Body of pancreas (tissue), 4 donors: ENCODE measurements around the gene GATAD2B. TPM values are rescaled to one million over a fixed set of nuclear protein-coding genes. Genes with fewer than 3 reads are reported as not detected.
"Not testable (repeated sequence)": the region's sequence is repeated elsewhere in the genome, so short reads cannot be mapped to it uniquely, and the experiment has no call there.

Source experiments
- ATAC-seq: fragments of 150-250 bp; one replicate; pipeline ENCODE4 v1.9.1; 2016
- DNase-seq, 4 donors: peaks; one replicate each; pipeline ENCODE4 v3.0.0-alpha.2; 2019
- H3K27ac ChIP-seq, 4 donors: fragments of 200-600 bp; sonication (generic); 1 replicate in 3 of 4; 2 replicates in 1 of 4; pipeline versions ENCODE4 v1.5.1 to v1.6.1; 2016 to 2019; ENCODE audit warnings: mild to moderate bottlenecking in 1 of 4, mixed read lengths in 1 of 4, moderate library complexity in 1 of 4
- H3K27me3 ChIP-seq, 2 donors: fragments of 200-600 bp; sonication (generic); one replicate each; pipeline ENCODE4 v1.6.0; 2016; ENCODE audit warnings: mild to moderate bottlenecking in 1 of 2
- H3K36me3 ChIP-seq, 2 donors: fragments of 200-600 bp; sonication (generic); replicated peaks in 1 of 2; 2 replicates each; pipeline ENCODE4 v1.5.1; 2016; ENCODE audit warnings: low read depth in 2 of 2; ENCODE audit not compliant: insufficient read depth in 1 of 2
- H3K4me1 ChIP-seq: fragments of 200-600 bp; sonication (generic); one replicate; pipeline ENCODE4 v1.6.0; 2016
- H3K4me3 ChIP-seq, 2 donors: fragments of 200-600 bp; sonication (generic); 1 replicate in 1 of 2; 2 replicates in 1 of 2; pipeline ENCODE4 v1.5.1; 2016 to 2019
- H3K9me3 ChIP-seq, 3 donors: fragments of 200-600 bp; sonication (generic); 1 replicate in 2 of 3; 2 replicates in 1 of 3; pipeline ENCODE4 v1.5.1; 2016
- CTCF ChIP-seq, 7 experiments: fragments of 450-650 bp in 4 of 7; fragments of 200-600 bp in 3 of 7; sonication (generic) in 3 of 7; IDR thresholded peaks; one replicate each; pipeline ENCODE4 v1.5.1; 2016 to 2019; ENCODE audit warnings: antibody characterized with exemption in 7 of 7
- POLR2A ChIP-seq, 3 donors: fragments of 450-650 bp; IDR thresholded peaks; one replicate each; pipeline ENCODE4 v1.6.1; 2016; ENCODE audit warnings: antibody characterized with exemption in 3 of 3, mild to moderate bottlenecking in 2 of 3
- WGBS, 2 donors: methylation state at CpG; one replicate each; pipeline ENCODE4 v1.1.5; 2017; 5-methylcytosine and 5-hydroxymethylcytosine counted together
- intact Hi-C: fragments of 100-400 bp; cut with DNase I; formaldehyde crosslinking; loops from one replicate; pipeline ENCODE4 v1.15.1; 2023
- total RNA-seq, 2 donors: library from RNA; depleted of rRNA; stranded (reverse); fragments of >200 nt; gene quantifications; one replicate each; pipeline ENCODE4 v1.1.0, GENCODE V29; 2016

GATAD2B gene
- total RNA-seq, 2 donors from 2014 or later: 7.8 to 12.5 TPM

GRCh38 chr1:153786038-153786790 is 136.6 kb downstream of the GATAD2B start:
- Histone ChIP-seq H3K27me3 (no peaks in the 10 kb centered on the region), H3K9me3 (no peaks in the 10 kb centered on the region), H3K27ac (no peak overlapping the region), H3K4me3 (no peak overlapping the region), H3K36me3 (no peaks in the 10 kb centered on the region), H3K4me1 (peaks cover 32% of the 10 kb centered on the region)
- ATAC-seq (no peak), DNase-seq (no peak)
- no peak for TF ChIP-seq CTCF (IDR thresholded peaks at IDR 0.05)
- no peak for TF ChIP-seq POLR2A (IDR thresholded peaks at IDR 0.05)
- WGBS, 2 donors: 96 to 99% methylated on average over 4 of the region's 4 CpGs
- intact Hi-C loops: no loop called here

- WGBS, 2 donors: 0% methylated on average over 35 to 61 of the region's 61 CpGs
- DNase-seq (peak; percentile 90 to 93 (median 91)), ATAC-seq (peak; percentile 92)
- Histone ChIP-seq H3K4me1 (peaks cover 43% of the 10 kb centered on the region), H3K4me3 (peak overlapping the region; percentile 23 to 46), H3K9me3 (no peaks in the 10 kb centered on the region), H3K27ac (peak overlapping the region; percentile 84 to 99 (median 94)), H3K36me3 (no peaks in the 10 kb centered on the region), H3K27me3 (no peaks in the 10 kb centered on the region)
- intact Hi-C loops: no loop called here
- peak; percentile 83 to 95 (median 91) for TF ChIP-seq POLR2A (IDR thresholded peaks at IDR 0.05)
- peak in 4 of 7 experiments; percentile 20 to 46 (median 28) for TF ChIP-seq CTCF (IDR thresholded peaks at IDR 0.05)
Observed at GRCh38 chr1:153783233-153784190, 139.3 kb downstream of the GATAD2B start.

GRCh38 chr1:153782648-153783047 is 140.1 kb downstream of the GATAD2B start:
- intact Hi-C loops, H3K36me3 ChIP-seq, H3K4me3 ChIP-seq, H3K27me3 ChIP-seq, DNase-seq, H3K9me3 ChIP-seq, ATAC-seq: not testable (repeated sequence)
- 85 to 89% methylated on average over 8 of the region's 8 CpGs for WGBS, 2 donors
- peak overlapping the region; percentile 84 to 99 (median 94) for H3K27ac ChIP-seq
- peaks cover 52% of the 10 kb centered on the region for H3K4me1 ChIP-seq

GRCh38 chr1:153780551-153780950 is 142.2 kb downstream of the GATAD2B start:
- peak overlapping the region in 3 of 4 donors; percentile 49 to 58 (median 49) for H3K27ac ChIP-seq
- ATAC-seq (no peak), DNase-seq (no peak)
- peaks cover 68% of the 10 kb centered on the region for H3K4me1 ChIP-seq
- no peak for TF ChIP-seq POLR2A (IDR thresholded peaks at IDR 0.05)
- TF ChIP-seq CTCF (IDR thresholded peaks at IDR 0.05): no peak
- no peaks in the 10 kb centered on the region for H3K9me3 ChIP-seq
- intact Hi-C loops: no loop called here
- no peaks in the 10 kb centered on the region for H3K36me3 ChIP-seq
- no peak overlapping the region for H3K4me3 ChIP-seq
- no peaks in the 10 kb centered on the region for H3K27me3 ChIP-seq
- WGBS, 2 donors: 33 to 75% methylated on average over 1 to 4 of the region's 4 CpGs
